ENCODE measurements around the gene BCL11B.

GRCh38 chr14:99177886-99178835 is 93.8 kb downstream of the BCL11B start:
- TF ChIP-seq POLR2A (IDR thresholded peaks at IDR 0.05) (no peak), POLR2AphosphoS5 (IDR thresholded peaks at IDR 0.05; ENCODE audit: insufficient read depth in 1 of 2, low read depth in 1 of 2) (peak; percentile 33 to 71)
- TF ChIP-seq, protein P1, sequence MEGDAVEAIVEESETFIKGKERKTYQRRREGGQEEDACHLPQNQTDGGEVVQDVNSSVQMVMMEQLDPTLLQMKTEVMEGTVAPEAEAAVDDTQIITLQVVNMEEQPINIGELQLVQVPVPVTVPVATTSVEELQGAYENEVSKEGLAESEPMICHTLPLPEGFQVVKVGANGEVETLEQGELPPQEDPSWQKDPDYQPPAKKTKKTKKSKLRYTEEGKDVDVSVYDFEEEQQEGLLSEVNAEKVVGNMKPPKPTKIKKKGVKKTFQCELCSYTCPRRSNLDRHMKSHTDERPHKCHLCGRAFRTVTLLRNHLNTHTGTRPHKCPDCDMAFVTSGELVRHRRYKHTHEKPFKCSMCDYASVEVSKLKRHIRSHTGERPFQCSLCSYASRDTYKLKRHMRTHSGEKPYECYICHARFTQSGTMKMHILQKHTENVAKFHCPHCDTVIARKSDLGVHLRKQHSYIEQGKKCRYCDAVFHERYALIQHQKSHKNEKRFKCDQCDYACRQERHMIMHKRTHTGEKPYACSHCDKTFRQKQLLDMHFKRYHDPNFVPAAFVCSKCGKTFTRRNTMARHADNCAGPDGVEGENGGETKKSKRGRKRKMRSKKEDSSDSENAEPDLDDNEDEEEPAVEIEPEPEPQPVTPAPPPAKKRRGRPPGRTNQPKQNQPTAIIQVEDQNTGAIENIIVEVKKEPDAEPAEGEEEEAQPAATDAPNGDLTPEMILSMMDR (IDR thresholded peaks at IDR 0.05): no peak

Data from vagina (tissue), 2 donors.